ENCODE data around the gene NUP133. TPM values are rescaled to one million over a fixed set of nuclear protein-coding genes. Genes with fewer than 3 reads are reported as not detected.

Gene NUP133
- total RNA-seq, 1 experiment from 2014 or later, result 50.9 TPM

GRCh38 chr1:229459815-229460214 is 48.3 kb downstream of the NUP133 start:
- CTCF ChIA-PET, result no interaction called here
- no peak for TF ChIP-seq CTCF (IDR thresholded peaks at IDR 0.05; ENCODE audit: unreplicated experiment)
- H3K4me3 Mint-ChIP-seq (ENCODE audit: low read depth, unreplicated experiment), result no peak overlapping the region
- H3K9me3 Mint-ChIP-seq (ENCODE audit: low read depth, unreplicated experiment), result no peaks in the 10 kb centered on the region
- intact Hi-C loops (cut with micrococcal nuclease; ENCODE audit: unreplicated experiment), result no loop called here
- no peak for DNase-seq
- BruUV-seq (replicated peaks), result no TSS peak
- H3K27ac Mint-ChIP-seq (ENCODE audit: unreplicated experiment), result no peak overlapping the region
- H3K27me3 Mint-ChIP-seq (ENCODE audit: unreplicated experiment), result no peaks in the 10 kb centered on the region
- peaks cover 19% of the 10 kb centered on the region for H3K36me3 Mint-ChIP-seq (ENCODE audit: insufficient read depth, unreplicated experiment)
- no peaks in the 10 kb centered on the region for H3K4me1 Mint-ChIP-seq (ENCODE audit: low read depth, unreplicated experiment)

GRCh38 chr1:229457436-229457835 is 50.7 kb downstream of the NUP133 start:
- TF ChIP-seq CTCF (IDR thresholded peaks at IDR 0.05; ENCODE audit: unreplicated experiment), result no peak
- intact Hi-C loops (cut with micrococcal nuclease; ENCODE audit: unreplicated experiment), result no loop called here
- Mint-ChIP-seq H3K36me3 (ENCODE audit: insufficient read depth, unreplicated experiment) (peaks cover 17% of the 10 kb centered on the region), H3K4me3 (ENCODE audit: low read depth, unreplicated experiment) (no peak overlapping the region), H3K27me3 (ENCODE audit: unreplicated experiment) (no peaks in the 10 kb centered on the region), H3K4me1 (ENCODE audit: low read depth, unreplicated experiment) (no peaks in the 10 kb centered on the region), H3K9me3 (ENCODE audit: low read depth, unreplicated experiment) (no peaks in the 10 kb centered on the region), H3K27ac (ENCODE audit: unreplicated experiment) (no peak overlapping the region)
- BruUV-seq (replicated peaks), result no TSS peak
- no peak for DNase-seq
- CTCF ChIA-PET, result no interaction called here

- no peaks in the 10 kb centered on the region for H3K9me3 Mint-ChIP-seq (ENCODE audit: low read depth, unreplicated experiment)
- intact Hi-C loops (cut with micrococcal nuclease; ENCODE audit: unreplicated experiment), result no loop called here
- no peak for DNase-seq
- H3K36me3 Mint-ChIP-seq (ENCODE audit: insufficient read depth, unreplicated experiment), result peaks cover 12% of the 10 kb centered on the region
- CTCF ChIA-PET, result no interaction called here
- no peak overlapping the region for H3K4me3 Mint-ChIP-seq (ENCODE audit: low read depth, unreplicated experiment)
- H3K27ac Mint-ChIP-seq (ENCODE audit: unreplicated experiment), result no peak overlapping the region
- no TSS peak for BruUV-seq (replicated peaks)
- TF ChIP-seq CTCF (IDR thresholded peaks at IDR 0.05; ENCODE audit: unreplicated experiment), result no peak
- no peaks in the 10 kb centered on the region for H3K27me3 Mint-ChIP-seq (ENCODE audit: unreplicated experiment)
- H3K4me1 Mint-ChIP-seq (ENCODE audit: low read depth, unreplicated experiment), result no peaks in the 10 kb centered on the region
Measured at GRCh38 chr1:229456016-229456415, 52.1 kb downstream of the NUP133 start.

GRCh38 chr1:229454056-229454455 is 54.1 kb downstream of the NUP133 start:
- no peak for TF ChIP-seq CTCF (IDR thresholded peaks at IDR 0.05; ENCODE audit: unreplicated experiment)
- intact Hi-C loops (cut with micrococcal nuclease; ENCODE audit: unreplicated experiment), result no loop called here
- Mint-ChIP-seq H3K4me1 (ENCODE audit: low read depth, unreplicated experiment) (no peaks in the 10 kb centered on the region), H3K27me3 (ENCODE audit: unreplicated experiment) (no peaks in the 10 kb centered on the region), H3K4me3 (ENCODE audit: low read depth, unreplicated experiment) (no peak overlapping the region), H3K36me3 (ENCODE audit: insufficient read depth, unreplicated experiment) (peaks cover 10% of the 10 kb centered on the region), H3K9me3 (ENCODE audit: low read depth, unreplicated experiment) (no peaks in the 10 kb centered on the region), H3K27ac (ENCODE audit: unreplicated experiment) (no peak overlapping the region)
- BruUV-seq (replicated peaks), result no TSS peak
- CTCF ChIA-PET, result no interaction called here
- DNase-seq, result no peak
